ENCODE results near the gene HHAT. TPM values are rescaled to one million over a fixed set of nuclear protein-coding genes. Genes with fewer than 3 reads are reported as not detected.
A peak's percentile ranks its signal among the peaks of the same experiment; 100 is the strongest.

The HHAT gene
- total RNA-seq, 2 donors from 2014 or later = 16.3 to 19.0 TPM

DNA sequence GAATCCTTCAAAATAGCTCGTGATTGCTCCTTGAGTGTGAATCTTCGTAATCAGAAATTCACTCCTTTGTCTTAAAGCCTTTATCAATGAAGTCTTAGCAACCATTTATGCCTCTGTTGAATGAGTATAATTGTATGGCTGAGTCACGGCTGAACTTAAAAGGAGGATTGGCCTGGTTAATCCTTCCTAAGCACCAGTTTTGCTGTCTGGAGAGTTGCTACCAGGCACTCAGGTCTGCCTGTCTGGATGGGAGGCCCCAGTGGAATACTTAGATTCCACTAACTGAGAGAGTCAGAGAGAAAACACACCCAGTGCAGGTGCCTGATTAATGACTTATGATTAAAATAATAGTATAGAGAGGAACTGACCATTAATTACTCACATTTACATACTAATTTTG, 7.6 kb upstream of the HHAT start:
- intact Hi-C loops (cut with DNase I) = no loop called here
- no peaks in the 10 kb centered on the region for H3K27me3 ChIP-seq (replicated peaks; ENCODE audit: insufficient read depth)
- 78% methylated on average over 3 of the region's 3 CpGs for WGBS
- no peak overlapping the region for H3K27ac ChIP-seq
- no peaks in the 10 kb centered on the region for H3K9me3 ChIP-seq
- no peaks in the 10 kb centered on the region for H3K4me1 ChIP-seq (replicated peaks)
- no peak for DNase-seq (ENCODE audit: low spot score)
- H3K4me3 ChIP-seq = no peak overlapping the region
- no peaks in the 10 kb centered on the region for H3K36me3 ChIP-seq
- TF ChIP-seq POLR2AphosphoS5 (IDR thresholded peaks at IDR 0.05) (no peak), POLR2A (IDR thresholded peaks at IDR 0.05) (no peak)
- TF ChIP-seq, protein P1, sequence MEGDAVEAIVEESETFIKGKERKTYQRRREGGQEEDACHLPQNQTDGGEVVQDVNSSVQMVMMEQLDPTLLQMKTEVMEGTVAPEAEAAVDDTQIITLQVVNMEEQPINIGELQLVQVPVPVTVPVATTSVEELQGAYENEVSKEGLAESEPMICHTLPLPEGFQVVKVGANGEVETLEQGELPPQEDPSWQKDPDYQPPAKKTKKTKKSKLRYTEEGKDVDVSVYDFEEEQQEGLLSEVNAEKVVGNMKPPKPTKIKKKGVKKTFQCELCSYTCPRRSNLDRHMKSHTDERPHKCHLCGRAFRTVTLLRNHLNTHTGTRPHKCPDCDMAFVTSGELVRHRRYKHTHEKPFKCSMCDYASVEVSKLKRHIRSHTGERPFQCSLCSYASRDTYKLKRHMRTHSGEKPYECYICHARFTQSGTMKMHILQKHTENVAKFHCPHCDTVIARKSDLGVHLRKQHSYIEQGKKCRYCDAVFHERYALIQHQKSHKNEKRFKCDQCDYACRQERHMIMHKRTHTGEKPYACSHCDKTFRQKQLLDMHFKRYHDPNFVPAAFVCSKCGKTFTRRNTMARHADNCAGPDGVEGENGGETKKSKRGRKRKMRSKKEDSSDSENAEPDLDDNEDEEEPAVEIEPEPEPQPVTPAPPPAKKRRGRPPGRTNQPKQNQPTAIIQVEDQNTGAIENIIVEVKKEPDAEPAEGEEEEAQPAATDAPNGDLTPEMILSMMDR (IDR thresholded peaks at IDR 0.05) = no peak

DNA sequence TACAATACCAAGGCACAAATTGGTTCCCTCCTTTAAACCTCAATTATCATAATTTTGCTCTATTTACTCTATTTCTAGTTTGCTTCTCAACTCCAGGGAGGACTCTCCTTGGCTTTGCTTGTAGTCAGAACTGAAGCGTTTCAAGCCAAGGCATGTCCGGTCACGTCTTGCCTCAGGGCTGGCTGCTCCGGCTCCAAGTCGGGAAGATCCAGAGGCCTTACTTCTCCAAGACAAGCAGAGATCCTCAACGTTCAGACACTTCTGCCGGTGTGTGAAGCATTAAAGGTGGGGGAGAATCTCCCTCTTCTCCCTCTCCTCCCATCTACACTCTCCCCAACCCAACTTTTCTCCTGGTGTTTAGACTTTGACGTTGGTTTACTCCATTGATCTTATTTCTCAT, 7.2 kb upstream of the HHAT start:
- H3K4me3 ChIP-seq = no peak overlapping the region
- TF ChIP-seq POLR2A (IDR thresholded peaks at IDR 0.05) = no peak
- peak; percentile 14 for TF ChIP-seq POLR2AphosphoS5 (IDR thresholded peaks at IDR 0.05)
- TF ChIP-seq, protein P1 (IDR thresholded peaks at IDR 0.05) = no peak
- H3K9me3 ChIP-seq = no peaks in the 10 kb centered on the region
- H3K27ac ChIP-seq = no peak overlapping the region
- H3K36me3 ChIP-seq = no peaks in the 10 kb centered on the region
- intact Hi-C loops (cut with DNase I) = no loop called here
- 60% methylated on average over 8 of the region's 8 CpGs for WGBS
- peak; percentile 74 for DNase-seq (ENCODE audit: low spot score)
- H3K27me3 ChIP-seq (replicated peaks; ENCODE audit: insufficient read depth) = no peaks in the 10 kb centered on the region
- H3K4me1 ChIP-seq (replicated peaks) = no peaks in the 10 kb centered on the region

- Histone ChIP-seq H3K36me3 (no peaks in the 10 kb centered on the region), H3K4me3 (no peak overlapping the region), H3K27ac (no peak overlapping the region), H3K27me3 (replicated peaks; ENCODE audit: insufficient read depth) (no peaks in the 10 kb centered on the region), H3K9me3 (no peaks in the 10 kb centered on the region), H3K4me1 (replicated peaks) (no peaks in the 10 kb centered on the region)
- no peak for DNase-seq (ENCODE audit: low spot score)
- 88% methylated on average over 1 of the region's 1 CpG for WGBS
- TF ChIP-seq POLR2A (IDR thresholded peaks at IDR 0.05) = no peak
- intact Hi-C loops (cut with DNase I) = no loop called here
Observed at GRCh38 chr1:210323957-210324356, 4.7 kb upstream of the HHAT start.

- intact Hi-C loops (cut with DNase I) = no loop called here
Observed at GRCh38 chr1:210325026-210325670, 3.6 kb upstream of the HHAT start.

GRCh38 chr1:210328032-210328745, 513 bp upstream of the HHAT start:
- no peaks in the 10 kb centered on the region for H3K36me3 ChIP-seq
- H3K27ac ChIP-seq = peak overlapping the region; percentile 87 to 94
- H3K9me3 ChIP-seq = no peaks in the 10 kb centered on the region
- DNase-seq (ENCODE audit: low spot score) = peak; percentile 37
- no peaks in the 10 kb centered on the region for H3K4me1 ChIP-seq (replicated peaks)
- peak; percentile 42 for TF ChIP-seq POLR2AphosphoS5 (IDR thresholded peaks at IDR 0.05)
- TF ChIP-seq POLR2A (IDR thresholded peaks at IDR 0.05) = no peak
- TF ChIP-seq, protein P1 (IDR thresholded peaks at IDR 0.05) = no peak
- H3K27me3 ChIP-seq (replicated peaks; ENCODE audit: insufficient read depth) = no peaks in the 10 kb centered on the region
- peak overlapping the region; percentile 52 to 58 for H3K4me3 ChIP-seq
- WGBS = 6% methylated on average over 19 of the region's 19 CpGs
- intact Hi-C loops (cut with DNase I) = no loop called here

More at GRCh38 chr1:210325026-210325670, 3.6 kb upstream of the HHAT start:
- H3K27ac ChIP-seq = no peak overlapping the region
- no peak overlapping the region for H3K4me3 ChIP-seq
- no peaks in the 10 kb centered on the region for H3K27me3 ChIP-seq (replicated peaks; ENCODE audit: insufficient read depth)
- H3K4me1 ChIP-seq (replicated peaks) = no peaks in the 10 kb centered on the region
- no peak for TF ChIP-seq POLR2AphosphoS5 (IDR thresholded peaks at IDR 0.05)
- TF ChIP-seq, protein P1 (IDR thresholded peaks at IDR 0.05) = no peak
- TF ChIP-seq POLR2A (IDR thresholded peaks at IDR 0.05) = no peak
- no peaks in the 10 kb centered on the region for H3K9me3 ChIP-seq
- no peaks in the 10 kb centered on the region for H3K36me3 ChIP-seq
- WGBS = 100% methylated on average over 1 of the region's 1 CpG
- DNase-seq (ENCODE audit: low spot score) = no peak
